ENCODE measurements around the gene GPR18. TPM values are rescaled to one million over a fixed set of nuclear protein-coding genes. Genes with fewer than 3 reads are reported as not detected.

The GPR18 gene
- total and polyA plus RNA-seq, 9 of the 15 experiments (the other 6 are each of a cell fraction or from before 2014, with no cell fraction given), result 0.75 TPM; not detected in 8

- TF ChIP-seq JUND (IDR thresholded peaks at IDR 0.05; ENCODE audit: borderline replicate concordance, low read depth, low read length), result no peak
- no peak for TF ChIP-seq JUND (tag; IDR thresholded peaks at IDR 0.05; ENCODE audit: borderline replicate concordance, low read depth, low read length)
- TF ChIP-seq ZKSCAN8 (CRISPR knock-in tag; IDR thresholded peaks at IDR 0.05), result no peak
- TF ChIP-seq SP2 (IDR thresholded peaks at IDR 0.05; ENCODE audit: extremely low read depth, low read depth, low read length, poor library complexity, severe bottlenecking), result no peak
- TF ChIP-seq CHD2 (IDR thresholded peaks at IDR 0.05; ENCODE audit: low read depth, low read length), result no peak
Observed at GRCh38 chr13:99289271-99289670, 31.1 kb upstream of the GPR18 start (continued).

- no peak for DNase-seq (ENCODE audit: extremely low read depth in 1 of 4, low spot score in 3 of 4)
- H2AFZ ChIP-seq (ENCODE audit: low read depth, low read length), result no peak overlapping the region
- intact Hi-C loops (cut with micrococcal nuclease), result no loop called here
- H3K27me3 ChIP-seq (ENCODE audit: control insufficient read depth in 2 of 2, insufficient read depth in 2 of 2, low read length in 2 of 2), result no peaks in the 10 kb centered on the region
- H3K36me3 ChIP-seq (ENCODE audit: control insufficient read depth, insufficient read depth, low read length), result 0 out of 3 replicates have a peak, but pooled peaks cover 8% of the 10 kb centered on the region
- no peaks in the 10 kb centered on the region for H3K9me1 ChIP-seq (ENCODE audit: control insufficient read depth, insufficient read depth, low read length)
- no peaks in the 10 kb centered on the region for H4K20me1 ChIP-seq (replicated peaks; ENCODE audit: control insufficient read depth, insufficient read depth, low read length)
- no peak for TF ChIP-seq ZNF76 (CRISPR knock-in tag; IDR thresholded peaks at IDR 0.05; ENCODE audit: borderline replicate concordance)
- TF ChIP-seq SRSF3 (IDR thresholded peaks at IDR 0.05; ENCODE audit: insufficient read depth, low read length), result no peak
- no peak for TF ChIP-seq ZNF830 (CRISPR knock-in tag; IDR thresholded peaks at IDR 0.05)
- TF ChIP-seq ATF3 (IDR thresholded peaks at IDR 0.05), result no peak
- no peak for TF ChIP-seq ATF3 (CRISPR knock-in tag; conservative IDR thresholded peaks at IDR 0.05)
- TF ChIP-seq THRAP3 (IDR thresholded peaks at IDR 0.05; ENCODE audit: borderline replicate concordance), result no peak
- no peak for TF ChIP-seq MYNN (IDR thresholded peaks at IDR 0.05)
- no peak for TF ChIP-seq MYNN (CRISPR knock-in tag; IDR thresholded peaks at IDR 0.05)
- no peak for TF ChIP-seq HNRNPLL (IDR thresholded peaks at IDR 0.05; ENCODE audit: low read depth, low read length, poor library complexity, severe bottlenecking)
- no peak for TF ChIP-seq EWSR1 (IDR thresholded peaks at IDR 0.05; ENCODE audit: borderline replicate concordance, low read depth, partially characterized antibody)
- WGBS (ENCODE audit: insufficient coverage, low coverage, missing lambda C conversion rate), result 89% methylated on average over 2 of the region's 2 CpGs
- ATAC-seq, result no peak
- H3K9me3 ChIP-seq (replicated peaks; ENCODE audit: control insufficient read depth, insufficient read depth, low read depth, low read length), result no peaks in the 10 kb centered on the region
- no peaks in the 10 kb centered on the region; a peak in 2 of 5 replicates for H3K4me1 ChIP-seq (replicated peaks in 1 of 2; ENCODE audit: control insufficient read depth in 2 of 2, insufficient read depth in 2 of 2, low read length in 2 of 2)
- ChIA-PET POLR2A (no interaction called here), CTCF (ENCODE audit: low intra/inter-chr PET ratio) (no interaction called here)
- FAIRE-seq, result no peak
- no peak overlapping the region for H3K27ac ChIP-seq (ENCODE audit: extremely low read depth, low read depth, low read length)
- no peak overlapping the region for H3K9ac ChIP-seq (ENCODE audit: insufficient read depth in 1 of 2, low read depth in 2 of 2, low read length in 2 of 2)
- H3K4me3 ChIP-seq, result no peak overlapping the region
- H3K4me2 ChIP-seq (ENCODE audit: insufficient read depth, low read length), result no peak overlapping the region
- BruUV-seq (replicated peaks), result no TSS peak
- H3K79me2 ChIP-seq (ENCODE audit: control insufficient read depth, insufficient read depth, low read length), result no peaks in the 10 kb centered on the region
- in situ Hi-C loops (cut with MboI), result no loop called here
Observed at GRCh38 chr13:99288089-99288488, 29.9 kb upstream of the GPR18 start.
